ENCODE results near the gene ATCAY.

Gene ATCAY

GRCh38 chr19:3880471-3881271 is at the start of gene ATCAY:
TSS of gene ATCAY (plus strand) at chr19:3880685. CDS start at chr19:3885768, 5,083 bp downstream.
- H3K4me3 ChIP-seq (ENCODE audit: low read depth, low read length): no peak within 1 kb of the TSS

GRCh38 chr19:3831601-3832000 is 48.9 kb upstream of the ATCAY start:
- DNase-seq (ENCODE audit: low read depth): no peak
- no peak overlapping the region for H3K4me3 ChIP-seq (ENCODE audit: low read depth, low read length)

More at GRCh38 chr19:3880471-3881271, at the start of gene ATCAY:
- DNase-seq (ENCODE audit: low read depth): no peak

- no peak overlapping the region for H3K4me3 ChIP-seq (ENCODE audit: low read depth, low read length)
- no peak for DNase-seq (ENCODE audit: low read depth)
Observed at GRCh38 chr19:3832001-3832400, 48.5 kb upstream of the ATCAY start.

GRCh38 chr19:3833578-3834348 is 46.7 kb upstream of the ATCAY start:
- H3K4me3 ChIP-seq (ENCODE audit: low read depth, low read length): no peak overlapping the region
- no peak for DNase-seq (ENCODE audit: low read depth)

- DNase-seq (ENCODE audit: low read depth): no peak
- no peak overlapping the region for H3K4me3 ChIP-seq (ENCODE audit: low read depth, low read length)
Observed at GRCh38 chr19:3834349-3835054, 46.0 kb upstream of the ATCAY start.

- no peak overlapping the region for H3K4me3 ChIP-seq (ENCODE audit: low read depth, low read length)
- DNase-seq (ENCODE audit: low read depth): no peak
Observed at GRCh38 chr19:3835055-3835435, 45.4 kb upstream of the ATCAY start.

- no peak for DNase-seq (ENCODE audit: low read depth)
- no peak overlapping the region for H3K4me3 ChIP-seq (ENCODE audit: low read depth, low read length)
Observed at GRCh38 chr19:3836887-3837286, 43.6 kb upstream of the ATCAY start.

GRCh38 chr19:3837332-3837731 is 43.2 kb upstream of the ATCAY start:
- no peak for DNase-seq (ENCODE audit: low read depth)
- no peak overlapping the region for H3K4me3 ChIP-seq (ENCODE audit: low read depth, low read length)

- H3K4me3 ChIP-seq (ENCODE audit: low read depth, low read length): no peak overlapping the region
- DNase-seq (ENCODE audit: low read depth): no peak
Observed at GRCh38 chr19:3837922-3838321, 42.6 kb upstream of the ATCAY start.

GRCh38 chr19:3838661-3839060 is 41.8 kb upstream of the ATCAY start:
- no peak for DNase-seq (ENCODE audit: low read depth)
- H3K4me3 ChIP-seq (ENCODE audit: low read depth, low read length): no peak overlapping the region

- no peak overlapping the region for H3K4me3 ChIP-seq (ENCODE audit: low read depth, low read length)
- no peak for DNase-seq (ENCODE audit: low read depth)
Observed at GRCh38 chr19:3839941-3840340, 40.5 kb upstream of the ATCAY start.

GRCh38 chr19:3840804-3841203 is 39.7 kb upstream of the ATCAY start:
- no peak for DNase-seq (ENCODE audit: low read depth)
- no peak overlapping the region for H3K4me3 ChIP-seq (ENCODE audit: low read depth, low read length)

GRCh38 chr19:3842948-3843347 is 37.5 kb upstream of the ATCAY start:
- DNase-seq (ENCODE audit: low read depth): no peak
- no peak overlapping the region for H3K4me3 ChIP-seq (ENCODE audit: low read depth, low read length)

- peak; percentile 26 for DNase-seq (ENCODE audit: low read depth)
- no peak overlapping the region for H3K4me3 ChIP-seq (ENCODE audit: low read depth, low read length)
Observed at GRCh38 chr19:3844596-3844995, 35.9 kb upstream of the ATCAY start.

GRCh38 chr19:3849092-3849491 is 31.4 kb upstream of the ATCAY start:
- no peak for DNase-seq (ENCODE audit: low read depth)
- no peak overlapping the region for H3K4me3 ChIP-seq (ENCODE audit: low read depth, low read length)

GRCh38 chr19:3849787-3850186 is 30.7 kb upstream of the ATCAY start:
- no peak for DNase-seq (ENCODE audit: low read depth)
- H3K4me3 ChIP-seq (ENCODE audit: low read depth, low read length): no peak overlapping the region

GRCh38 chr19:3850320-3850972 is 30.0 kb upstream of the ATCAY start:
- no peak overlapping the region for H3K4me3 ChIP-seq (ENCODE audit: low read depth, low read length)
- DNase-seq (ENCODE audit: low read depth): no peak

GRCh38 chr19:3851254-3852176 is 29.0 kb upstream of the ATCAY start:
- DNase-seq (ENCODE audit: low read depth): no peak
- no peak overlapping the region for H3K4me3 ChIP-seq (ENCODE audit: low read depth, low read length)

- H3K4me3 ChIP-seq (ENCODE audit: low read depth, low read length): no peak overlapping the region
Observed at GRCh38 chr19:3852177-3852511, 28.3 kb upstream of the ATCAY start.

More at GRCh38 chr19:3852177-3852511, 28.3 kb upstream of the ATCAY start:
- DNase-seq (ENCODE audit: low read depth): no peak
